ENCODE measurements around the gene PALLD. TPM values are rescaled to one million over a fixed set of nuclear protein-coding genes. Genes with fewer than 3 reads are reported as not detected.

PALLD gene
- total and polyA plus RNA-seq, 12 donors = 169 to 1,537 (median 667) TPM

DNA sequence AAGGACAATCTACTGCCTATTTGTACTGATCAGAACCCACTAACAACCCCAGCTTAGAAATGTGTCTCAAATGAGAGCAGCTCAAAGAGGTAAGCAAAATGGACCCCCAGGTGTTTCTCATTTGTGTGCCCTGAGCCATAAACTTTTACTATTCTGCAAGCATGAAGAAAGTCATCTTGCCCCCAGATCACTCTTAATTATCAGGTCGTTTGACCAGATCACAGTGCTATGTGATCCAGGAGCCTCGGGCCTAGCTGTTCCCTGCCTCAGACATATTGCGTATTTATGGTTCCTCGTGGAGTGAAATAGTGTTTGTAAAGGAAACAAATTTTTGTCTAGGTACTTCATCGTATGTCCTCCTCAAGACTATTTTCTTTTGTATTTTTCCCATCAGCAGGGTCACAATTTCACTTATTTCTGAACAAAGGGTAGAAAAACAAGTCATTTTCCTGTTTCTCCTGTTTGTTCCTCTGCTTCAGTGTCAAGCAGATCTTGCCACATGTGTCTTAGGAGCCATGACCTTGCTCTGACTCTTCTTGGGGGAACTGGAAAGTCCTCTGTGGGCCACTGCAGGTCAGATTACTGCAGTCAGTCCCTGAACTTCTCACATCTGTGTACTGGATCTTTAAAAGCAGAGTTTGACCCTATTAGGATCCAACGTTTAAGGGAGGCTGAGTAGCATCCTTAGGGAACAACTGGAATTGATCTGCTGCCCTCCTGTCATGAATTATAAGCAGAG is 194.9 kb downstream of the PALLD start:
- Histone ChIP-seq H3K9me3 (no peaks in the 10 kb centered on the region), H3K27me3 (no peaks in the 10 kb centered on the region), H3K36me3 (peaks cover 0 to 45% (median 0%) of the 10 kb centered on the region in 9 donors), H3K4me1 (peaks cover 0 to 38% (median 6%) of the 10 kb centered on the region in 9 donors), H3K27ac (peak overlapping the region in 2 of 10 donors; percentile 11 to 75), H3K4me3 (no peak overlapping the region)
- no peak for TF ChIP-seq CTCF (IDR thresholded peaks at IDR 0.05)
- DNase-seq = no peak
- intact Hi-C loops (cut with DNase I) = loop anchor here in 5 of 10 donors (5.0 to 10.0 kb wide), 4 partner anchors 104 to 427 kb away; no protein-coding TSS in a partner anchor
- WGBS, 2 donors = 67 to 70% methylated on average over 6 of the region's 6 CpGs
- peak in 2 of 8 donors; percentile 30 to 47 for ATAC-seq

DNA sequence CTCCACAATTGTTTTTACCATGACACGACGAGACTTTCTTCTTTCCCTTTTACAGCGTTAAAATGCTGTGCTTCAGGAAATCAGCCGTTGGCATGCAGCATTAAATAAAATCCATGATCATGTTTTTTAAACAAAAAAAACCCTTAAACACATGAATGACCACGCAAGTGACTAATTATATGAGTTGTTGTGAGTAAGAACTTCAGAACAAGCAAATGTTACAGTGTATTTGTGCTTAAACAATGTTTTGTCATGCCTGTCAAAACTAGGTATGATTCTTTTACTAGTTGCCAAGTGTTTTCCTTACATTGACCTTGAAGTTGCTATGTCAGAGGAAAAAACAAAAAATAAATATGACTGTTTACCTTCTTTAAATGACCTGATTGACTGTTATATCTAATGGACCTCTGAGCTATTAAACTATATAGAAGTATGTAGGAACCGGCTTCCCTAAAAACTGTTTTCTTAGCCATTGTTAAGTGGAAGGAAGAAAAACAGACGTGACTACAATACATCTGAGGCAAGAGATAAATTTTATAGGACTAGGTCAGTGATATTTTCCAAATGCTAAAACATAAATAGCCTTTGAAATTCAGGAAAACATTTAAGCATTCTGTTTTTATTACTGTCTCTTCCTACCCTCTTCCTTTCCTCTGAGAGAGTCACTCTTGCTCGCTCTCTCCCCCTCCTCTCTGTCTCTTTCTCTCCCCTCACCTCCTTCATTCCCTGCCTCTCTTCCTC is 197.1 kb downstream of the PALLD start:
- Histone ChIP-seq H3K4me1 (peaks cover 0 to 28% (median 6%) of the 10 kb centered on the region in 9 donors), H3K9me3 (no peaks in the 10 kb centered on the region), H3K4me3 (no peak overlapping the region), H3K36me3 (peaks cover 0 to 51% (median 0%) of the 10 kb centered on the region in 9 donors), H3K27ac (peak overlapping the region in 6 of 10 donors; percentile 3 to 75 (median 56)), H3K27me3 (no peaks in the 10 kb centered on the region)
- intact Hi-C loops (cut with DNase I) = loop anchor here in 5 of 10 donors (5.0 to 10.0 kb wide), 4 partner anchors 107 to 429 kb away; no protein-coding TSS in a partner anchor
- 49 to 57% methylated on average over 8 of the region's 8 CpGs for WGBS, 2 donors
- no peak for ATAC-seq
- DNase-seq = no peak
- no peak for TF ChIP-seq CTCF (IDR thresholded peaks at IDR 0.05)

- intact Hi-C loops (cut with DNase I) = loop anchor here in 5 of 10 donors (5.0 to 10.0 kb wide), 4 partner anchors 107 to 430 kb away; no protein-coding TSS in a partner anchor
- Histone ChIP-seq H3K4me1 (peaks cover 0 to 28% (median 6%) of the 10 kb centered on the region in 9 donors), H3K36me3 (peaks cover 0 to 59% (median 0%) of the 10 kb centered on the region in 9 donors), H3K27ac (peak overlapping the region in 6 of 10 donors; percentile 3 to 75 (median 54)), H3K9me3 (no peaks in the 10 kb centered on the region), H3K27me3 (no peaks in the 10 kb centered on the region), H3K4me3 (no peak overlapping the region)
- 78 to 79% methylated on average over 4 of the region's 4 CpGs for WGBS, 2 donors
- no peak for TF ChIP-seq CTCF (IDR thresholded peaks at IDR 0.05)
- ATAC-seq (peak in 6 of 8 donors; percentile 48 to 65 (median 64)), DNase-seq (no peak)
Observed at GRCh38 chr4:168694667-168695066, 197.8 kb downstream of the PALLD start.

DNA sequence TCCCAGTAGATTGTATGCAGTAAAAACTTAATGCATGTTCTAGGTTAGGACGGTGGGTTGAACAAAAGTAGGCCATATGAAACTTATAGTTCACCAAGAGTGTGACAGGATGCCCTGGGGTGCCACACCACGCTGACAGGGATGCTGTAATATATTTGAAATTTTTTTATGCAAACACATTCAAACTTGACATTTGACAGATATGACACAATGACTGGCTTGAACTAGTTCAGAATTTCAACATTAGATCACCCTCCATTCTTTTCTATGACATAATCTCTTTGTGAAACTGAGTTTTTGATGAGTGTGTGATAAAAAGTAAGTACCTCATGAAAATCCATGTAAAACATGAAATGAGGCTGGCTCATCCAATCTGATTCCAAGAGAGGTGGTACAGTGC is 198.4 kb downstream of the PALLD start:
- peaks cover 0 to 28% (median 6%) of the 10 kb centered on the region in 9 donors for H3K4me1 ChIP-seq
- intact Hi-C loops (cut with DNase I) = loop anchor here in 5 of 10 donors (10.0 kb wide), 3 partner anchors 110 to 430 kb away; no protein-coding TSS in a partner anchor
- H3K9me3 ChIP-seq = no peaks in the 10 kb centered on the region
- H3K36me3 ChIP-seq = peaks cover 0 to 59% (median 0%) of the 10 kb centered on the region in 9 donors
- 81 to 85% methylated on average over 2 of the region's 2 CpGs for WGBS, 2 donors
- ATAC-seq = no peak
- H3K27me3 ChIP-seq = no peaks in the 10 kb centered on the region
- no peak for TF ChIP-seq CTCF (IDR thresholded peaks at IDR 0.05)
- peak overlapping the region in 6 of 10 donors; percentile 3 to 75 (median 48) for H3K27ac ChIP-seq
- H3K4me3 ChIP-seq = no peak overlapping the region
- DNase-seq = no peak
